HepG2 (cell line): Measurements from ENCODE around the gene GPT2. TPM values are rescaled to one million over a fixed set of nuclear protein-coding genes. Genes with fewer than 3 reads are reported as not detected.

ENCODE experiments used
- ERF ChIP-seq: IDR thresholded peaks from 2 replicates; pipeline ENCODE4 v1.6.1; 2018; ENCODE audit warnings: missing biosample characterization, missing genetic modification reagents
- HOMEZ ChIP-seq: IDR thresholded peaks from 2 replicates; pipeline ENCODE4 v1.6.1; 2016; ENCODE audit warnings: low read depth
- HOXA9 ChIP-seq: sonication (generic); formaldehyde crosslinking; IDR thresholded peaks from 2 replicates; pipeline ENCODE4 v1.8.1; 2022; ENCODE audit warnings: missing genetic modification reagents, mild to moderate bottlenecking, moderate library complexity, borderline replicate concordance
- IRF2 ChIP-seq: IDR thresholded peaks from 2 replicates; pipeline ENCODE4 v1.6.1; 2018; ENCODE audit warnings: missing genetic modification reagents, missing compliant biosample characterization
- KDM5B ChIP-seq: sonication (generic); formaldehyde crosslinking; IDR thresholded peaks from 2 replicates; pipeline ENCODE4 v1.4.0; 2020; ENCODE audit warnings: missing genetic modification reagents, mild to moderate bottlenecking, borderline replicate concordance
- MXD4 ChIP-seq: IDR thresholded peaks from 2 replicates; pipeline ENCODE4 v1.6.1; 2016; ENCODE audit warnings: mild to moderate bottlenecking, missing biosample characterization, missing genetic modification reagents
- PAX8 ChIP-seq: sonication (generic); formaldehyde crosslinking; IDR thresholded peaks from 2 replicates; pipeline ENCODE4 v1.8.0; 2022; ENCODE audit warnings: mild to moderate bottlenecking, missing genetic modification reagents, borderline replicate concordance
- PBX2 ChIP-seq: IDR thresholded peaks from 2 replicates; pipeline ENCODE4 v1.6.1; 2016; ENCODE audit warnings: control low read depth
- REPIN1 ChIP-seq: sonication (generic); formaldehyde crosslinking; IDR thresholded peaks from 2 replicates; pipeline ENCODE4 v1.8.0; 2022; ENCODE audit warnings: missing genetic modification reagents, low read depth, mild to moderate bottlenecking, borderline replicate concordance
- SMARCE1 ChIP-seq: fragments of 450-650 bp; IDR thresholded peaks from 2 replicates; pipeline ENCODE4 v1.6.1; 2017; ENCODE audit warnings: borderline replicate concordance
- STAG1 ChIP-seq: sonication (generic); formaldehyde crosslinking; IDR thresholded peaks from 2 replicates; pipeline ENCODE4 v1.4.0; 2020; ENCODE audit warnings: missing genetic modification reagents
- TAF1 ChIP-seq: sonication (generic); formaldehyde crosslinking; IDR thresholded peaks from 2 replicates; pipeline ENCODE4 v1.4.0; 2020; ENCODE audit warnings: missing genetic modification reagents
- TBX2 ChIP-seq: sonication (generic); formaldehyde crosslinking; IDR thresholded peaks from 2 replicates; pipeline ENCODE4 v1.5.0; 2020; ENCODE audit warnings: missing genetic modification reagents, mild to moderate bottlenecking, borderline replicate concordance
- TEAD2 ChIP-seq: sonication (generic); formaldehyde crosslinking; IDR thresholded peaks from 2 replicates; pipeline ENCODE4 v1.9.0; 2021; ENCODE audit warnings: missing genetic modification reagents
- ZBTB21 ChIP-seq: sonication (generic); formaldehyde crosslinking; IDR thresholded peaks from 2 replicates; pipeline ENCODE4 v1.4.0; 2020; ENCODE audit warnings: missing genetic modification reagents
- ZBTB37 ChIP-seq: sonication (generic); formaldehyde crosslinking; IDR thresholded peaks from 2 replicates; pipeline ENCODE4 v1.4.0; 2020; ENCODE audit warnings: mild to moderate bottlenecking, missing genetic modification reagents
- ZFP37 ChIP-seq: sonication (generic); formaldehyde crosslinking; IDR thresholded peaks from 2 replicates; pipeline ENCODE4 v1.4.0; 2020; ENCODE audit warnings: missing genetic modification reagents, borderline replicate concordance
- ZFP91 ChIP-seq: sonication (generic); formaldehyde crosslinking; IDR thresholded peaks from 2 replicates; pipeline ENCODE4 v1.9.0; 2022; ENCODE audit warnings: missing genetic modification reagents, mild to moderate bottlenecking, borderline replicate concordance
- ZFYVE20 ChIP-seq: sonication (generic); formaldehyde crosslinking; IDR thresholded peaks from 2 replicates; pipeline ENCODE4 v1.8.0; 2023; ENCODE audit warnings: low read depth, mild to moderate bottlenecking, moderate library complexity, missing genetic modification reagents, borderline replicate concordance
- ZGPAT ChIP-seq: IDR thresholded peaks from 2 replicates; pipeline ENCODE4 v1.6.1; 2016; ENCODE audit warnings: mild to moderate bottlenecking
- ZNF10 ChIP-seq: sonication (generic); formaldehyde crosslinking; IDR thresholded peaks from 2 replicates; pipeline ENCODE4 v1.4.0; 2020; ENCODE audit warnings: mild to moderate bottlenecking, low read depth, missing genetic modification reagents, borderline replicate concordance
- ZNF549 ChIP-seq: sonication (generic); formaldehyde crosslinking; IDR thresholded peaks from 2 replicates; pipeline ENCODE4 v1.5.0; 2020; ENCODE audit warnings: missing genetic modification reagents
- ZSCAN21 ChIP-seq: sonication (generic); formaldehyde crosslinking; IDR thresholded peaks from 2 replicates; pipeline ENCODE4 v1.8.0; 2022; ENCODE audit warnings: mild to moderate bottlenecking, missing genetic modification reagents, moderate library complexity, borderline replicate concordance
- ZSCAN30 ChIP-seq: sonication (generic); formaldehyde crosslinking; IDR thresholded peaks from 2 replicates; pipeline ENCODE4 v1.5.0; 2020; ENCODE audit warnings: mild to moderate bottlenecking, missing genetic modification reagents
- polyA plus RNA-seq, 8 experiments: library from polyadenylated mRNA; depleted of rRNA in 3 of 8; stranded (reverse) in 7 of 8; unstranded in 1 of 8; fragments of >200 nt; fragmentation: Illumina TruSeq in 4 of 8; extraction: Trizol in 4 of 8; gene quantifications; 2 replicates each; pipeline versions ENCODE4 v1.2.1 to v1.2.3, GENCODE V29; 2011 to 2016; ENCODE audit warnings: low read depth in 4 of 8, missing spikeins in 1 of 8, mixed read lengths in 1 of 8; ENCODE audit not compliant: insufficient read depth in 1 of 8
- total RNA-seq, 5 experiments: library from RNA; depleted of rRNA; stranded (reverse); fragments of >200 nt; fragmentation: Illumina TruSeq; extraction: Trizol; gene quantifications; 2 replicates each; pipeline ENCODE4 v1.2.3, GENCODE V29; 2016; ENCODE audit warnings: low read depth in 1 of 5

Gene GPT2
- total and polyA plus RNA-seq, 2 of the 13 experiments (the other 11 are each of a cell fraction or from before 2014, with no cell fraction given) = 138 to 267 TPM

GRCh38 chr16:46896314-46896968 lies 12.3 kb downstream of the GPT2 start (continued):
- TF ChIP-seq HOMEZ (no peak), MXD4 (no peak), ERF (no peak), ZBTB37 (no peak), TBX2 (CRISPR knock-in tag) (peak; percentile 38), ZGPAT (CRISPR knock-in tag) (no peak; the same call in 1 of the 2 replicates), ZFYVE20 (CRISPR knock-in tag) (0 out of 2 replicates have a peak, but pooled peaks have one; percentile 59), ZBTB21 (CRISPR knock-in tag) (no peak), ZSCAN21 (no peak), ZSCAN30 (CRISPR knock-in tag) (no peak), KDM5B (CRISPR knock-in tag) (no peak), SMARCE1 (no peak), TEAD2 (no peak), ZNF549 (CRISPR knock-in tag) (no peak), ZFP91 (CRISPR knock-in tag) (peak; percentile 1; the same call in 1 of the 2 replicates), ZNF10 (no peak), HOXA9 (CRISPR knock-in tag) (no peak), ZFP37 (CRISPR knock-in tag) (no peak), PAX8 (CRISPR knock-in tag) (no peak), PBX2 (no peak), REPIN1 (no peak), TAF1 (CRISPR knock-in tag) (0 out of 2 replicates have a peak, but pooled peaks have one; percentile 27), STAG1 (no peak), IRF2 (CRISPR knock-in tag) (peak; percentile 9; the same call in 1 of the 2 replicates)
